IMR-90 (cell line): Measurements from ENCODE around the gene PTH. TPM values are rescaled to one million over a fixed set of nuclear protein-coding genes. Genes with fewer than 3 reads are reported as not detected.

Experiments
- ATAC-seq: fragments of 200-7000 bp; cut with Tn5 transposase; 2 replicates; pipeline ENCODE4 v1.9.1; 2020; ENCODE audit warnings: low read depth, mild to moderate bottlenecking, moderate library complexity
- BruUV-seq: library from RNA; stranded (reverse); fragments of 400-500 nt; replicated peaks from 2 replicates; lab custom pipeline; 2021; lab: Mats Ljungman, UMichigan
- CTCF ChIA-PET: fragments of 300-600 bp; formaldehyde crosslinking; extraction: SDS; loops from one replicate; lab custom pipeline; 2021; ENCODE audit warnings: antibody characterized with exemption; lab: Yijun Ruan, JAX
- POLR2A ChIA-PET: fragments of 300-600 bp; sonication (Branson Sonifier 250); formaldehyde crosslinking; loops from one replicate; lab custom pipeline; 2022; ENCODE audit warnings: antibody characterized with exemption; ENCODE audit not compliant: unreplicated experiment; lab: Charles Lee
- DNase-seq: peaks from one replicate; pipeline ENCODE4 v3.0.0; 2013
- H2AFZ ChIP-seq: replicated peaks from 2 replicates; pipeline ENCODE3; 2013; ENCODE audit warnings: low read length, mild to moderate bottlenecking; ENCODE audit not compliant: poor library complexity
- H2AK5ac ChIP-seq: 2 replicates; pipeline ENCODE4 v1.6.1; 2013; ENCODE audit warnings: low read depth, low read length, inconsistent platforms
- H2AK9ac ChIP-seq: replicated peaks from 2 replicates; pipeline ENCODE3; 2013; ENCODE audit warnings: mild to moderate bottlenecking, low read depth, low read length, moderate library complexity; ENCODE audit not compliant: poor library complexity
- H2BK120ac ChIP-seq: 2 replicates; pipeline ENCODE4 v1.6.1; 2013; ENCODE audit warnings: low read depth, low read length, inconsistent platforms
- H2BK15ac ChIP-seq: 3 replicates; pipeline ENCODE4 v1.6.1; 2013; ENCODE audit warnings: low read depth, low read length, inconsistent platforms
- H2BK20ac ChIP-seq: 2 replicates; pipeline ENCODE4 v1.6.1; 2013; ENCODE audit warnings: low read depth, mild to moderate bottlenecking, inconsistent platforms, low read length, moderate library complexity
- H2BK5ac ChIP-seq: 2 replicates; pipeline ENCODE4 v1.6.1; 2013; ENCODE audit warnings: mild to moderate bottlenecking, low read depth, low read length, inconsistent platforms; ENCODE audit not compliant: poor library complexity, severe bottlenecking
- H3K14ac ChIP-seq: replicated peaks from 2 replicates; pipeline ENCODE4 v1.6.1; 2013; ENCODE audit warnings: low read depth, low read length, inconsistent platforms
- H3K18ac ChIP-seq: 2 replicates; pipeline ENCODE4 v1.6.1; 2013; ENCODE audit warnings: low read depth, low read length, control low read depth
- H3K23ac ChIP-seq: 2 replicates; pipeline ENCODE4 v1.6.1; 2013; ENCODE audit warnings: low read depth, low read length, inconsistent platforms
- H3K27ac ChIP-seq: 2 replicates; pipeline ENCODE4 v1.5.1; 2013; ENCODE audit warnings: mild to moderate bottlenecking, control low read depth, low read length; ENCODE audit not compliant: insufficient read depth
- H3K27me3 ChIP-seq: 2 replicates; pipeline ENCODE4 v1.6.1; 2013; ENCODE audit warnings: low read length; ENCODE audit not compliant: control insufficient read depth, insufficient read depth
- H3K36me3 ChIP-seq: 2 replicates; pipeline ENCODE4 v1.6.1; 2013; ENCODE audit warnings: low read length, mixed read lengths; ENCODE audit not compliant: control insufficient read depth, insufficient read depth
- H3K4ac ChIP-seq: 2 replicates; pipeline ENCODE4 v1.6.1; 2013; ENCODE audit warnings: low read depth, low read length, inconsistent platforms
- H3K4me1 ChIP-seq: 2 replicates; pipeline ENCODE4 v1.6.1; 2013; ENCODE audit warnings: low read length, mixed read lengths; ENCODE audit not compliant: control insufficient read depth, insufficient read depth
- H3K4me2 ChIP-seq: 2 replicates; pipeline ENCODE4 v1.6.1; 2013; ENCODE audit warnings: low read depth, mild to moderate bottlenecking, control low read depth, low read length, moderate library complexity
- H3K4me3 ChIP-seq: 2 replicates; pipeline ENCODE4 v1.5.1; 2013; ENCODE audit warnings: low read depth, mild to moderate bottlenecking, control low read depth, low read length, moderate library complexity; ENCODE audit not compliant: insufficient read depth
- H3K56ac ChIP-seq: 2 replicates; pipeline ENCODE4 v1.6.1; 2013; ENCODE audit warnings: low read length, inconsistent platforms; ENCODE audit not compliant: insufficient read depth; ENCODE audit errors: extremely low read depth
- H3K79me1 ChIP-seq, 2 experiments: 2 replicates each; pipeline ENCODE4 v1.6.1; 2013; ENCODE audit warnings: low read length in 2 of 2, inconsistent platforms in 1 of 2, low read depth in 1 of 2
- H3K9ac ChIP-seq: 2 replicates; pipeline ENCODE4 v1.6.1; 2013; ENCODE audit warnings: low read depth, low read length, control low read depth
- H3K9me1 ChIP-seq: 2 replicates; pipeline ENCODE4 v1.6.1; 2013; ENCODE audit warnings: low read length, inconsistent platforms; ENCODE audit not compliant: insufficient read depth
- H3K9me3 ChIP-seq: 2 replicates; pipeline ENCODE4 v1.6.1; 2013; ENCODE audit warnings: low read length; ENCODE audit not compliant: control insufficient read depth, insufficient read depth
- H4K20me1 ChIP-seq: 2 replicates; pipeline ENCODE4 v1.6.1; 2013; ENCODE audit warnings: low read length, inconsistent platforms; ENCODE audit not compliant: insufficient read depth
- H4K5ac ChIP-seq: 2 replicates; pipeline ENCODE4 v1.6.1; 2013; ENCODE audit warnings: mild to moderate bottlenecking, low read depth, low read length, control low read depth
- H4K8ac ChIP-seq, 2 experiments: 2 replicates each; pipeline ENCODE4 v1.6.1; 2013; ENCODE audit warnings: low read depth in 2 of 2, low read length in 2 of 2, control low read depth in 1 of 2, inconsistent platforms in 1 of 2
- H4K91ac ChIP-seq: 2 replicates; pipeline ENCODE4 v1.6.1; 2013; ENCODE audit warnings: low read depth, low read length, inconsistent platforms; ENCODE audit not compliant: insufficient read depth
- CHD1 ChIP-seq: IDR thresholded peaks from 2 replicates; pipeline ENCODE4 v1.6.1; 2012; ENCODE audit warnings: low read depth, low read length, improper control_type of control experiment
- MAFK ChIP-seq: IDR thresholded peaks from 2 replicates; pipeline ENCODE4 v1.6.1; 2012; ENCODE audit warnings: low read depth, low read length, improper control_type of control experiment
- RCOR1 ChIP-seq: IDR thresholded peaks from 2 replicates; pipeline ENCODE4 v1.6.1; 2012; ENCODE audit warnings: mild to moderate bottlenecking, low read length, improper control_type of control experiment; ENCODE audit not compliant: insufficient replicate concordance
- RFX5 ChIP-seq: IDR thresholded peaks from 2 replicates; pipeline ENCODE4 v1.8.0; 2012; ENCODE audit warnings: low read depth, mild to moderate bottlenecking, low read length, moderate library complexity
- WGBS, 2 experiments: methylation state at CpG; one replicate each; pipeline versions ENCODE4 v1.1.5 to v1.1.7; 2013; ENCODE audit warnings: missing lambda C conversion rate in 2 of 2; ENCODE audit not compliant: insufficient read length in 1 of 2; ENCODE audit errors: extremely low coverage in 2 of 2; 5-methylcytosine and 5-hydroxymethylcytosine counted together
- dilution Hi-C: fragments of 300-500 bp; cut with HindIII; formaldehyde crosslinking; loops from one replicate; pipeline ENCODE4 v1.14.3; 2018; ENCODE audit warnings: low sequenced_read_pairs; ENCODE audit not compliant: unreplicated experiment
- in situ Hi-C: fragments of 300-500 bp; cut with MboI; formaldehyde crosslinking; loops from 3 replicates; pipeline ENCODE4 v1.14.3; 2019; ENCODE audit warnings: low sequenced_read_pairs, inconsistent platforms, mixed read lengths
- intact Hi-C: fragments of 100-400 bp; cut with micrococcal nuclease; formaldehyde crosslinking; loops from 2 replicates; pipeline ENCODE4 v1.10.0; 2022
- polyA plus RNA-seq, 3 experiments: library from polyadenylated mRNA; depleted of rRNA; stranded (reverse); fragments of >200 nt; gene quantifications; 2 replicates each; pipeline ENCODE4 v1.2.3, GENCODE V29; 2012; ENCODE audit warnings: low replicate concordance in 1 of 3
- total RNA-seq: library from RNA; depleted of rRNA; stranded (reverse); fragments of >200 nt; gene quantifications from 2 replicates; pipeline ENCODE4 v1.2.3, GENCODE V29; 2012

PTH gene
- total and polyA plus RNA-seq, 2 of the 4 experiments (the other 2 are of a cell fraction) = not detected

DNA sequence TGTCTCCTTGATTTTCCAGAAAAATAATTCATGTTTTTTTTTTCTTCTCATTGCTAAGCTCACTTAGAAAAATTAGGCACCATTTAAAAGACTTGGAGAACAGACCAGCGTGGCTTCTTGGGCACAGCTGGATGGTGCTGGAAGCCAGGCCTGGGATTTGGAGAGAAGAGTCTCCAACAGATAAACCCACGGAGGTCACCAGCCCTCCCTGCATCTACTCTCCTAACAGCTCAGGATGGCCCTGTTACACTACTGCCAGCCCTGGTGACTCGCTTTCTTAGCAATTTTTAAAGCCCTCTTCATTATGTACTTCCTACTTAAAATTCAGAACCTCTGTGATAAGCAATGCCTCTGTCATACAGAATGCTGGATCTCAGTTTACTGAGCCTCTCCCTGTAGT lies 1.7 kb downstream of the PTH start:
- intact Hi-C loops (loop anchor here (5.0 kb wide), 1 partner anchor 753 kb away; no protein-coding TSS in a partner anchor), dilution Hi-C loops (no loop called here), in situ Hi-C loops (no loop called here)
- H3K79me1 ChIP-seq = no peaks in the 10 kb centered on the region
- H3K27me3 ChIP-seq = peaks cover 5% of the 10 kb centered on the region
- H2BK15ac ChIP-seq = no peak overlapping the region
- H4K20me1 ChIP-seq = no peaks in the 10 kb centered on the region
- H3K14ac ChIP-seq = no peak overlapping the region
- BruUV-seq = no TSS peak
- no peak for TF ChIP-seq CHD1
- TF ChIP-seq RFX5 = no peak
- no peak for TF ChIP-seq MAFK
- no peak for TF ChIP-seq RCOR1
- H3K9me3 ChIP-seq = no peaks in the 10 kb centered on the region
- no peak overlapping the region for H3K9ac ChIP-seq
- no peak overlapping the region for H3K4me3 ChIP-seq
- H3K56ac ChIP-seq = no peak overlapping the region
- no peak overlapping the region for H3K4me2 ChIP-seq
- no peaks in the 10 kb centered on the region for H3K4me1 ChIP-seq
- no peak overlapping the region for H4K8ac ChIP-seq
- no peak overlapping the region for H3K18ac ChIP-seq
- no peaks in the 10 kb centered on the region for H3K9me1 ChIP-seq
- H3K27ac ChIP-seq = no peak overlapping the region
- ChIA-PET CTCF (no interaction called here), POLR2A (no interaction called here)
- WGBS, 2 experiments = 28% methylated on average over 2 of the region's 3 CpGs; no CpG with 5 or more reads in 1 of the 2 experiments
- H3K23ac ChIP-seq = no peak overlapping the region
- DNase-seq (no peak), ATAC-seq (no peak)
- H2BK5ac ChIP-seq = no peak overlapping the region
- H4K5ac ChIP-seq = no peak overlapping the region
- H4K91ac ChIP-seq = no peak overlapping the region
- no peak overlapping the region for H3K4ac ChIP-seq
- H2AK5ac ChIP-seq = no peak overlapping the region
- H3K36me3 ChIP-seq = no peaks in the 10 kb centered on the region
- no peak overlapping the region for H2AK9ac ChIP-seq
- H2AFZ ChIP-seq = no peak overlapping the region
- no peak overlapping the region for H2BK20ac ChIP-seq
- no peak overlapping the region for H2BK120ac ChIP-seq
